Upper lobe of left lung (tissue), 6 donors: Measurements from ENCODE around the gene CCND1. TPM values are rescaled to one million over a fixed set of nuclear protein-coding genes. Genes with fewer than 3 reads are reported as not detected.
"Not testable (repeated sequence)": the region's sequence is repeated elsewhere in the genome, so short reads cannot be mapped to it uniquely, and the experiment has no call there.

ENCODE experiments used
- ATAC-seq, 2 donors: fragments of 200-7000 bp; cut with Tn5 transposase; one replicate each; pipeline ENCODE4 v1.9.1; 2022; ENCODE audit warnings: mild to moderate bottlenecking in 2 of 2, moderate library complexity in 2 of 2; ENCODE audit not compliant: low FRiP score in 2 of 2
- DNase-seq, 2 donors: peaks; one replicate each; pipeline ENCODE4 v3.0.0-alpha.2; 2019 to 2020
- H3K27ac ChIP-seq, 4 donors: fragments of 200-600 bp; sonication (generic); one replicate each; pipeline ENCODE4 v1.5.1; 2016 to 2019
- H3K27me3 ChIP-seq, 4 donors: fragments of 200-600 bp; sonication (generic); one replicate each; pipeline ENCODE4 v1.5.1; 2017 to 2019
- H3K36me3 ChIP-seq, 4 donors: fragments of 200-600 bp; sonication (generic); one replicate each; pipeline ENCODE4 v1.5.1; 2016 to 2019
- H3K4me1 ChIP-seq, 4 donors: fragments of 200-600 bp; sonication (generic); one replicate each; pipeline ENCODE4 v1.5.1; 2018 to 2019
- H3K4me3 ChIP-seq, 4 donors: fragments of 200-600 bp; sonication (generic); one replicate each; pipeline ENCODE4 v1.5.1; 2017 to 2019; ENCODE audit warnings: mild to moderate bottlenecking in 2 of 4, moderate library complexity in 1 of 4
- H3K9me3 ChIP-seq, 4 donors: fragments of 200-600 bp; sonication (generic); one replicate each; pipeline ENCODE4 v1.5.1; 2018 to 2019
- CTCF ChIP-seq, 6 experiments: fragments of 450-650 bp in 4 of 6; fragments of 200-600 bp in 2 of 6; sonication (generic) in 2 of 6; IDR thresholded peaks; one replicate each; pipeline ENCODE4 v1.5.1; 2016 to 2019; ENCODE audit warnings: antibody characterized with exemption in 6 of 6
- EP300 ChIP-seq, 4 donors: sonication (generic); formaldehyde crosslinking; IDR thresholded peaks; one replicate each; pipeline ENCODE4 v1.5.1; 2017; ENCODE audit warnings: antibody characterized with exemption in 4 of 4, control low read depth in 2 of 4
- POLR2A ChIP-seq, 4 donors: fragments of 450-650 bp; IDR thresholded peaks; one replicate each; pipeline ENCODE4 v1.5.1; 2016 to 2017; ENCODE audit warnings: antibody characterized with exemption in 4 of 4, mild to moderate bottlenecking in 2 of 4
- POLR2AphosphoS5 ChIP-seq, 2 donors: sonication (generic); formaldehyde crosslinking; IDR thresholded peaks; one replicate each; pipeline ENCODE4 v1.5.1; 2017; ENCODE audit warnings: antibody characterized with exemption in 2 of 2
- WGBS, 2 donors: methylation state at CpG; one replicate each; pipeline ENCODE4 v1.1.5; 2017 to 2018; 5-methylcytosine and 5-hydroxymethylcytosine counted together
- total RNA-seq, 6 donors: library from RNA; depleted of rRNA in 4 of 6; stranded (reverse); fragments of >200 nt in 4 of 6; gene quantifications; one replicate each; pipeline versions ENCODE4 v1.1.0 to v1.2.1, GENCODE V29; 2016 to 2021
- donor health status: DM: no; HTN: no; CAD: no; lungs with moderate emphysema.
- donor health status: DM: no; HTN: yes; CAD: no; lungs with severe emphysema.

CCND1 gene
- total RNA-seq, 6 donors from 2014 or later = 23.0 to 404 (median 237) TPM

- Histone ChIP-seq H3K36me3 (no peaks in the 10 kb centered on the region), H3K27me3 (no peaks in the 10 kb centered on the region), H3K4me1 (no peaks in the 10 kb centered on the region), H3K4me3 (no peak overlapping the region), H3K27ac (no peak overlapping the region), H3K9me3 (no peaks in the 10 kb centered on the region)
- no peak for DNase-seq
- no peak for ATAC-seq
- WGBS, 2 donors = 70 to 90% methylated on average over 2 of the region's 2 CpGs
- TF ChIP-seq EP300 (IDR thresholded peaks at IDR 0.05) (no peak), CTCF (IDR thresholded peaks at IDR 0.05) (no peak), POLR2A (IDR thresholded peaks at IDR 0.05) (no peak), POLR2AphosphoS5 (IDR thresholded peaks at IDR 0.05) (no peak)
Observed at GRCh38 chr11:69691463-69691862, 50.5 kb downstream of the CCND1 start.

GRCh38 chr11:69692422-69692821, 51.5 kb downstream of the CCND1 start:
- DNase-seq (no peak), ATAC-seq (no peak)
- Histone ChIP-seq H3K9me3 (no peaks in the 10 kb centered on the region), H3K36me3 (no peaks in the 10 kb centered on the region), H3K27ac (no peak overlapping the region), H3K4me1 (no peaks in the 10 kb centered on the region), H3K27me3 (no peaks in the 10 kb centered on the region), H3K4me3 (no peak overlapping the region)
- TF ChIP-seq EP300 (IDR thresholded peaks at IDR 0.05) = no peak
- no peak for TF ChIP-seq POLR2A (IDR thresholded peaks at IDR 0.05)
- TF ChIP-seq CTCF (IDR thresholded peaks at IDR 0.05) = no peak
- TF ChIP-seq POLR2AphosphoS5 (IDR thresholded peaks at IDR 0.05) = no peak

- no peaks in the 10 kb centered on the region for H3K9me3 ChIP-seq
- H3K36me3 ChIP-seq = no peaks in the 10 kb centered on the region
- no peak for ATAC-seq
- no peaks in the 10 kb centered on the region for H3K4me1 ChIP-seq
- no peaks in the 10 kb centered on the region for H3K27me3 ChIP-seq
- TF ChIP-seq POLR2A (IDR thresholded peaks at IDR 0.05) = no peak
- no peak for TF ChIP-seq CTCF (IDR thresholded peaks at IDR 0.05)
- H3K27ac ChIP-seq = no peak overlapping the region
- WGBS, 2 donors = 70 to 80% methylated on average over 10 of the region's 10 CpGs
- no peak for DNase-seq
- H3K4me3 ChIP-seq = no peak overlapping the region
Observed at GRCh38 chr11:69694781-69695180, 53.8 kb downstream of the CCND1 start.

- TF ChIP-seq POLR2A (IDR thresholded peaks at IDR 0.05) (no peak), CTCF (IDR thresholded peaks at IDR 0.05) (no peak)
- Histone ChIP-seq H3K36me3 (no peaks in the 10 kb centered on the region), H3K4me3 (no peak overlapping the region), H3K27me3 (no peaks in the 10 kb centered on the region), H3K27ac (no peak overlapping the region), H3K9me3 (no peaks in the 10 kb centered on the region), H3K4me1 (peaks cover 0 to 4% (median 2%) of the 10 kb centered on the region in 4 donors)
- 83 to 85% methylated on average over 7 of the region's 7 CpGs for WGBS, 2 donors
- DNase-seq (no peak), ATAC-seq (no peak)
Observed at GRCh38 chr11:69695581-69695980, 54.6 kb downstream of the CCND1 start.

- H3K9me3 ChIP-seq, H3K36me3 ChIP-seq, H3K4me1 ChIP-seq, ATAC-seq, H3K4me3 ChIP-seq, H3K27ac ChIP-seq, H3K27me3 ChIP-seq, DNase-seq: not testable (repeated sequence)
- 79 to 92% methylated on average over 5 to 6 of the region's 6 CpGs for WGBS, 2 donors
Observed at GRCh38 chr11:69695995-69696394, 55.0 kb downstream of the CCND1 start.
